ENCODE measurements around the gene UHRF2.

GRCh38 chr9:6473151-6473550 lies 60.2 kb downstream of the UHRF2 start:
- no peak for TF ChIP-seq TAF1 (IDR thresholded peaks at IDR 0.05; ENCODE audit: borderline replicate concordance, low read depth, low read length)
- no peak for TF ChIP-seq POLR2AphosphoS5 (IDR thresholded peaks at IDR 0.05; ENCODE audit: low read depth, low read length)

All from GM12892 (cell line).